Thyroid gland (tissue), 4 donors: ENCODE measurements around the gene RETREG1. TPM values are rescaled to one million over a fixed set of nuclear protein-coding genes. Genes with fewer than 3 reads are reported as not detected.
"Not testable (repeated sequence)": the region's sequence is repeated elsewhere in the genome, so short reads cannot be mapped to it uniquely, and the experiment has no call there.

Source experiments
- DNase-seq, 2 donors: peaks; one replicate each; pipeline ENCODE4 v3.0.0-alpha.2; 2019
- H3K27ac ChIP-seq, 3 donors: fragments of 200-600 bp; sonication (generic); 1 replicate in 2 of 3; 2 replicates in 1 of 3; pipeline ENCODE4 v1.5.1; 2016 to 2019; ENCODE audit warnings: mild to moderate bottlenecking in 1 of 3, moderate library complexity in 1 of 3
- H3K27me3 ChIP-seq: fragments of 200-600 bp; sonication (generic); one replicate; pipeline ENCODE4 v1.5.1; 2019
- H3K36me3 ChIP-seq, 2 donors: fragments of 200-600 bp; sonication (generic); one replicate each; pipeline ENCODE4 v1.5.1; 2016 to 2019
- H3K4me1 ChIP-seq, 2 donors: fragments of 200-600 bp; sonication (generic); one replicate each; pipeline ENCODE4 v1.5.1; 2017 to 2019
- H3K4me3 ChIP-seq, 3 donors: fragments of 200-600 bp; sonication (generic); replicated peaks in 1 of 3; 1 replicate in 2 of 3; 2 replicates in 1 of 3; pipeline ENCODE4 v1.5.1; 2016; ENCODE audit warnings: mild to moderate bottlenecking in 1 of 3
- H3K9me3 ChIP-seq: fragments of 200-600 bp; sonication (generic); one replicate; pipeline ENCODE4 v1.5.1; 2017
- POLR2A ChIP-seq, 2 donors: fragments of 450-650 bp; IDR thresholded peaks; one replicate each; pipeline ENCODE4 v1.6.1; 2017; ENCODE audit warnings: antibody characterized with exemption in 2 of 2, mild to moderate bottlenecking in 2 of 2, moderate library complexity in 1 of 2
- WGBS, 2 donors: methylation state at CpG; one replicate each; pipeline ENCODE4 v1.1.5; 2017; 5-methylcytosine and 5-hydroxymethylcytosine counted together
- intact Hi-C: fragments of 100-400 bp; cut with DNase I; formaldehyde crosslinking; loops from one replicate; pipeline ENCODE4 v1.15.1; 2023
- total RNA-seq, 4 donors: library from RNA; depleted of rRNA; stranded (reverse); fragments of >200 nt; gene quantifications; one replicate each; pipeline ENCODE4 v1.2.3, GENCODE V29; 2016
- TF ChIP-seq, protein P1 (sequence below), 6 experiments: fragments of 200-600 bp in 3 of 6; fragments of 450-650 bp in 3 of 6; sonication (generic) in 3 of 6; IDR thresholded peaks; one replicate each; pipeline ENCODE4 v1.5.1; 2016 to 2019; ENCODE audit warnings: antibody characterized with exemption in 6 of 6, mild to moderate bottlenecking in 2 of 6, inconsistent platforms in 1 of 6, moderate library complexity in 1 of 6

RETREG1 gene
- total RNA-seq, 4 donors from 2014 or later = 14.8 to 22.1 (median 17.9) TPM

DNA sequence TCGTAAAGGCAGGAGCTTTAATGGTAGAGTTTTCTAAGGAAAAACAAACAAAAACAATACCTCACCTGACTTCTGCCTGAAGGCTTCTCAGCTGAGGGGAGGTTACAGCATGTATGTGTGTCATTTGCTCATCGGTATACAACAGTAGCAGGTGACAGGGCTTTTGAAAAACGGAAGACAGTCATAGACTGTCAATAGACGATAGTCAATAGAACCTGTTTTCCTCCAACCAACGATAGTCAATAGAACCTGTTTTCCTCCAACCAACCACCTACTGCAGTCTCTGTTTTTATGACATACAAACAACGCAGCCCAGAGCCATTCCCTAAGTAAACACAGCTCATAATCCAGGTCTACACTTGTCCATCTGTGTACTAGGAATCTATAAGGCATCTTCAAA is 74.6 kb downstream of the RETREG1 start:
- WGBS, 2 donors = 86 to 91% methylated on average over 6 of the region's 6 CpGs
- no peaks in the 10 kb centered on the region for H3K36me3 ChIP-seq
- no peak overlapping the region for H3K4me3 ChIP-seq
- no peak overlapping the region for H3K27ac ChIP-seq
- DNase-seq = no peak
- H3K27me3 ChIP-seq = no peaks in the 10 kb centered on the region
- H3K9me3 ChIP-seq = no peaks in the 10 kb centered on the region
- no peak for TF ChIP-seq POLR2A (IDR thresholded peaks at IDR 0.05)
- intact Hi-C loops = no loop called here
- H3K4me1 ChIP-seq = peaks cover 10 to 14% of the 10 kb centered on the region in 2 donors

DNA sequence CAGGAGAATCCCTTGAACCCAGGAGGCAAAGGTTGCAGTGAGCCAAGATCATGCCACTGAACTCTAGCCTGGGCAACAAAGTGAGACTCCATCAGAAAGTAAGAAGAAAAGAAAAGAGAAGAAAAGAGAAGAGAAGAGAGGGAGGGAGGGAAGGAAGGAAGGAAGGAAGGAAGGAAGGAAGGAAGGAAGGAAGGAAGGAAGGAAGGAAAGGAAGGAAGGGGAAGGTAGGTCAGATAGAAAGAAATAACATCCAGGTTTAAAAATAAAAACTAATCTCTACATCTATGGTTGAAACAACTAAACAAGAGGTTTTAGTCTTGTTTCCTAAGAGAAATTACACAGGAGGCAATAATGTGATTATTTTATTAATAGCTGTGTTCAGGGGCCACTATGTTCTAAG is 75.2 kb downstream of the RETREG1 start:
- intact Hi-C loops, H3K27me3 ChIP-seq, H3K4me3 ChIP-seq, H3K9me3 ChIP-seq, H3K36me3 ChIP-seq, DNase-seq, H3K27ac ChIP-seq: not testable (repeated sequence)
- H3K4me1 ChIP-seq = peaks cover 10 to 14% of the 10 kb centered on the region in 2 donors

- intact Hi-C loops = no loop called here
- WGBS, 2 donors = 88 to 93% methylated on average over 3 of the region's 3 CpGs
- H3K27ac ChIP-seq = no peak overlapping the region
Measured at GRCh38 chr5:16540421-16540820, 76.4 kb downstream of the RETREG1 start.

GRCh38 chr5:16539169-16539666 is 77.6 kb downstream of the RETREG1 start:
- Histone ChIP-seq H3K9me3 (no peaks in the 10 kb centered on the region), H3K27me3 (no peaks in the 10 kb centered on the region), H3K4me1 (peaks cover 10 to 14% of the 10 kb centered on the region in 2 donors), H3K36me3 (no peaks in the 10 kb centered on the region), H3K4me3 (no peak overlapping the region), H3K27ac (peak overlapping the region; percentile 70 to 76 (median 74))
- TF ChIP-seq, protein P1, sequence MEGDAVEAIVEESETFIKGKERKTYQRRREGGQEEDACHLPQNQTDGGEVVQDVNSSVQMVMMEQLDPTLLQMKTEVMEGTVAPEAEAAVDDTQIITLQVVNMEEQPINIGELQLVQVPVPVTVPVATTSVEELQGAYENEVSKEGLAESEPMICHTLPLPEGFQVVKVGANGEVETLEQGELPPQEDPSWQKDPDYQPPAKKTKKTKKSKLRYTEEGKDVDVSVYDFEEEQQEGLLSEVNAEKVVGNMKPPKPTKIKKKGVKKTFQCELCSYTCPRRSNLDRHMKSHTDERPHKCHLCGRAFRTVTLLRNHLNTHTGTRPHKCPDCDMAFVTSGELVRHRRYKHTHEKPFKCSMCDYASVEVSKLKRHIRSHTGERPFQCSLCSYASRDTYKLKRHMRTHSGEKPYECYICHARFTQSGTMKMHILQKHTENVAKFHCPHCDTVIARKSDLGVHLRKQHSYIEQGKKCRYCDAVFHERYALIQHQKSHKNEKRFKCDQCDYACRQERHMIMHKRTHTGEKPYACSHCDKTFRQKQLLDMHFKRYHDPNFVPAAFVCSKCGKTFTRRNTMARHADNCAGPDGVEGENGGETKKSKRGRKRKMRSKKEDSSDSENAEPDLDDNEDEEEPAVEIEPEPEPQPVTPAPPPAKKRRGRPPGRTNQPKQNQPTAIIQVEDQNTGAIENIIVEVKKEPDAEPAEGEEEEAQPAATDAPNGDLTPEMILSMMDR (IDR thresholded peaks at IDR 0.05) = no peak
- no peak for TF ChIP-seq POLR2A (IDR thresholded peaks at IDR 0.05)
- peak; percentile 63 to 74 for DNase-seq
- WGBS, 2 donors = 61 to 65% methylated on average over 12 of the region's 12 CpGs
- intact Hi-C loops = loop anchor here (5.0 kb wide), 1 partner anchor 47 kb away; no protein-coding TSS in a partner anchor

More at GRCh38 chr5:16540421-16540820, 76.4 kb downstream of the RETREG1 start:
- no peaks in the 10 kb centered on the region for H3K36me3 ChIP-seq
- TF ChIP-seq, protein P1 (IDR thresholded peaks at IDR 0.05) = no peak
- no peak for TF ChIP-seq POLR2A (IDR thresholded peaks at IDR 0.05)
- DNase-seq = no peak
- no peaks in the 10 kb centered on the region for H3K27me3 ChIP-seq
- H3K9me3 ChIP-seq = no peaks in the 10 kb centered on the region
- H3K4me1 ChIP-seq = peaks cover 10 to 14% of the 10 kb centered on the region in 2 donors
- no peak overlapping the region for H3K4me3 ChIP-seq

DNA sequence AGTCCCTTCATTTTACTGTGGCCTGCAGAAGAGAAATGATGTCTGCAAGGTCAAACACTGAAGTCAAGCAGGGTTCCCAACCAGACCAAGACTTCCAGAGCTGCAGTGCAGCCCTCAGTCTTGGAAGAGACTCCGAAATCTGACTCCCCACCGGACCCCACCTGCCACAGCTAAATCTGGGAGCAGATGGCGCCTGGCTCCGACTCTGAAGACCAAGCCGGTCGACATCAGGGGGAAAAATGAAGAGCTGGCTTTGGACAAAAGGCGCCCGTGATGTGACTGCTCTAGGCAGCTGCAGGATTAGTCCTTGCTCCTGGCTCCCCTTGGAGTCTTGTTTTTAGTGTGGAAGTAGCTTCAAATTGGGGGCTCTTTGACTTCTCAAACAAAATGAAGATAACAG is 78.8 kb downstream of the RETREG1 start:
- TF ChIP-seq POLR2A (IDR thresholded peaks at IDR 0.05) = no peak
- TF ChIP-seq, protein P1 (IDR thresholded peaks at IDR 0.05) = no peak
- DNase-seq = no peak
- 95% methylated on average over 8 of the region's 8 CpGs for WGBS, 2 donors
- peaks cover 10 to 14% of the 10 kb centered on the region in 2 donors for H3K4me1 ChIP-seq
- H3K9me3 ChIP-seq = no peaks in the 10 kb centered on the region
- no peaks in the 10 kb centered on the region for H3K27me3 ChIP-seq
- H3K36me3 ChIP-seq = no peaks in the 10 kb centered on the region
- no peak overlapping the region for H3K4me3 ChIP-seq
- intact Hi-C loops = loop anchor here (5.0 kb wide), 1 partner anchor 46 kb away; no protein-coding TSS in a partner anchor
- H3K27ac ChIP-seq = no peak overlapping the region

GRCh38 chr5:16536818-16537217 is 80.0 kb downstream of the RETREG1 start:
- H3K27me3 ChIP-seq = no peaks in the 10 kb centered on the region
- DNase-seq = no peak
- 82 to 86% methylated on average over 4 of the region's 4 CpGs for WGBS, 2 donors
- H3K9me3 ChIP-seq = no peaks in the 10 kb centered on the region
- H3K4me1 ChIP-seq = peaks cover 10 to 14% of the 10 kb centered on the region in 2 donors
- H3K4me3 ChIP-seq = no peak overlapping the region
- no peak overlapping the region for H3K27ac ChIP-seq
- intact Hi-C loops = loop anchor here (5.0 kb wide), 1 partner anchor 45 kb away; no protein-coding TSS in a partner anchor
- no peak for TF ChIP-seq POLR2A (IDR thresholded peaks at IDR 0.05)
- TF ChIP-seq, protein P1 (IDR thresholded peaks at IDR 0.05) = no peak
- no peaks in the 10 kb centered on the region for H3K36me3 ChIP-seq
